ENCODE results near the gene MORN4. TPM values are rescaled to one million over a fixed set of nuclear protein-coding genes. Genes with fewer than 3 reads are reported as not detected.

MORN4 gene
- 4.3 TPM for polyA plus RNA-seq (2012; ENCODE audit: low read depth, missing spikeins)

DNA sequence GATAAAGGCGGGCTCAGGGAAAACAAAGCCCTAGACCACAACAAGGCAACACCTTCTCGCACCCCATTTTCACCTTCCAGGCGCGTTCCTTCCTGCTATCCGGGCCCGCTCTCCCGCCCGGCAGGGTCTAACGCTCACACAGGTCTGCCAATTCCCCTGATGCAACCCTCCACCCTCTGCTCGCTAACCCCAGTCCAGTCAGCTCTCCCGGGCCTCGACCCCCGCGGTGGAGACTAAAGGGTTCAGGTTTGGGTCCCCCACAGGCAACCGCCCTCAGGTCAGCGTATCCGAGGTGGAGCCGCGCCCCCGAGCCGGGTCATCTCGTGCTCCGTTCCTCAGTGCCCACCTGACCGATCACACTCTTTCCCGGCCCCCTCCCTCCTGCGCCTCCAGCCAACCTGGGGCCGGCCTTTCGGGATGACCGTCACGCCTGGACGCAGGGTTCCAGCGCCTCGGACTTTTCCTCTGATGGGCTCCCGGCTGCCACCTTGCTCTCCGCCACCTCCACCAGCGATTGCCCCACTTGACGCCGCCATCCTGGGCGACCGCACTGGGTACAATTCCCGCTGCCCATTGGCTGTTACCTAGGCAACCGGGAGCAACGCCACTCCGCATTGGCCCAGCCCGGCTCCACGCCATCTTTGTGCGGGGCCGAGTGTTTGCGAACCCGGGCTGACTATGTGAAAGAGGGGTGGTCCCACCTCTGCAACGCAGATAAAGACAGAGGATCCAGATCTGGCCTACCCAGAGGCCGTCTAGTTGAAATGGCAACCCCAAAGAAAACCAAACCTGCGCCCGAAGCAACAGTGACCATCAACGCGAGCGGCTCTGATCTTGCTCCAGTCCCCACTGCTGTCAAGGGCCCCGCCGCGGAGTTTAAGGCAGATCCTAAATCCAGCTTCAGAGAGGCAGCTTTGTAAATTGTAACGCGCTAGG is at the start of gene MORN4:
Gene MORN4, minus strand, starts transcription at position 552 of the 936 bp plus-strand sequence. CDS start 13,847 bp downstream, outside the sequence.
- FAIRE-seq (peak; percentile 85), DNase-seq (ENCODE audit: insufficient read length, low spot score) (peak; percentile 88)
- TF ChIP-seq TAF1 (IDR thresholded peaks at IDR 0.05; ENCODE audit: low read depth, low read length) (peak; percentile 51; the same call in 1 of the 2 replicates), POLR2A (IDR thresholded peaks at IDR 0.05; ENCODE audit: low read depth, low read length) (no peak)

GRCh38 chr10:97682042-97682441 is 48.7 kb upstream of the MORN4 start:
- TF ChIP-seq SPI1 (IDR thresholded peaks at IDR 0.05; ENCODE audit: low read depth, low read length) (no peak), PAX5 (IDR thresholded peaks at IDR 0.05; ENCODE audit: insufficient read depth, low read length, severe bottlenecking) (no peak), TAF1 (IDR thresholded peaks at IDR 0.05; ENCODE audit: low read depth, low read length) (no peak), POU2F2 (IDR thresholded peaks at IDR 0.05; ENCODE audit: low read depth, low read length) (no peak), POLR2AphosphoS5 (IDR thresholded peaks at IDR 0.05; ENCODE audit: low read depth, low read length) (no peak), POLR2A (IDR thresholded peaks at IDR 0.05; ENCODE audit: low read depth, low read length) (no peak)
- FAIRE-seq, result no peak
- DNase-seq (ENCODE audit: insufficient read length, low spot score), result no peak

DNA sequence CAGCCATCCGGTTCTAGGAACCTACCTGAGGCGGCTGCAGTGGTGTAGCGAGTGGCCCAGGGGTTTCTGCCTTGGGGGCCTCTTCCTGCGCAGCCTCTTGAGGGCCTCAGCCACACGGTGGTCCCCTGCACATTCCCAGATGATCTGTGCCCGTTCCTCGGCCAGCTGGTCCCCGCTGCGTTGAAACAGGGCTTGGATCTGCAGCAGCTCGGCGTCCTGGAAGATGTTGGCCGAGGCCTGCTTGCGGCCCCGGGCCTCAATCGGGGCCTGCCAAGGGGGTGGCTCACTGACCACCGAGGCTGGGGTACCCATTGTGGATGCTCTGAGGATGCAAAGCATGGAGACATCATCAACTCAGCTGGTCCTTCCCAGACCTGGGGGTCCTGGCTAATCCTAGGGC is 46.3 kb upstream of the MORN4 start:
- no peak for FAIRE-seq
- no peak for DNase-seq (ENCODE audit: insufficient read length, low spot score)
- TF ChIP-seq TAF1 (IDR thresholded peaks at IDR 0.05; ENCODE audit: low read depth, low read length) (no peak), PAX5 (IDR thresholded peaks at IDR 0.05; ENCODE audit: insufficient read depth, low read length, severe bottlenecking) (no peak), POLR2AphosphoS5 (IDR thresholded peaks at IDR 0.05; ENCODE audit: low read depth, low read length) (no peak), POU2F2 (IDR thresholded peaks at IDR 0.05; ENCODE audit: low read depth, low read length) (no peak), POLR2A (IDR thresholded peaks at IDR 0.05; ENCODE audit: low read depth, low read length) (no peak), SPI1 (IDR thresholded peaks at IDR 0.05; ENCODE audit: low read depth, low read length) (no peak)

DNA sequence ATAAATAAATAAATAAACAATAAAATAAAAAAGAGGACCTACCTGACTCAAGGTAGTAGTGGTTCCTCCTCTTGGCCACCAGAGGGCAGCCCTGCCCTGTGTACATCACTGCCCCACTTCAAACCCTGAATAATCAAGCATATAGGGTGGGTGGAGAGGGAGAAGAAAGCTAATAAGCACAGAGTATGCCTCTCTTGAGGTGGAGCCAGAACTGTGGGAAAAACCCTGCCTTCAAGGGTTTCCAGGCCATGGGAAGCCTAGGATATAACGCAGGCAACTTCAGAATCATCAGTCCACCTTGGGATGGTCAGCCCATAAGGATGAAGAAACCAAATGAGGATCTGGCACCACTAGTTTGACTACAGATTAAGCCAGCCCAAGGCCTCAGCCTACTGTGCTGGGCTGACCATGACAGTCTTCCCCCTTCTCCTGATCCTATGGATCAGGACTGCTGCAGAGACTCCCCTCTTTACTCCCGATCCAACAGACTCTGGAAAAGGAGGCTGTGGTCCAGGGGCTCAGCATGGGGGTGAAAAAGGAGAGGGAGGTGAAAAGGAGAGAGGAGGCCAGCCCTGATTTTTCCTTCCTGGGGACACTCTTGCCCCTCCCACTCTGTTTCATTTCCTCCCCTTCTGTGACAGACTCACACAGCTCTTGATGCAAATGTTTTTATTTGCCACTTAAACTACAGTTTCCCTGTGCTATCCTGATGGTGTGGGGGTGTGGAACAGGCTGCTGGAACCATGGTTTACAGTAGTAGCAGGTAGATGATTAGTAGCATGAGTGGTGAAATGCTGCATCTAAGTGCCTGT is 43.7 kb upstream of the MORN4 start:
- peak; percentile 69 for FAIRE-seq
- TF ChIP-seq PAX5 (IDR thresholded peaks at IDR 0.05; ENCODE audit: insufficient read depth, low read length, severe bottlenecking) (no peak), POU2F2 (IDR thresholded peaks at IDR 0.05; ENCODE audit: low read depth, low read length) (peak; percentile 52; the same call in 1 of the 2 replicates), SPI1 (IDR thresholded peaks at IDR 0.05; ENCODE audit: low read depth, low read length) (peak; percentile 73; the same call in 1 of the 2 replicates), POLR2A (IDR thresholded peaks at IDR 0.05; ENCODE audit: low read depth, low read length) (peak; percentile 23; the same call in 1 of the 2 replicates), POLR2AphosphoS5 (IDR thresholded peaks at IDR 0.05; ENCODE audit: low read depth, low read length) (no peak), TAF1 (IDR thresholded peaks at IDR 0.05; ENCODE audit: low read depth, low read length) (no peak)
- peak; percentile 66 for DNase-seq (ENCODE audit: insufficient read length, low spot score)

DNA sequence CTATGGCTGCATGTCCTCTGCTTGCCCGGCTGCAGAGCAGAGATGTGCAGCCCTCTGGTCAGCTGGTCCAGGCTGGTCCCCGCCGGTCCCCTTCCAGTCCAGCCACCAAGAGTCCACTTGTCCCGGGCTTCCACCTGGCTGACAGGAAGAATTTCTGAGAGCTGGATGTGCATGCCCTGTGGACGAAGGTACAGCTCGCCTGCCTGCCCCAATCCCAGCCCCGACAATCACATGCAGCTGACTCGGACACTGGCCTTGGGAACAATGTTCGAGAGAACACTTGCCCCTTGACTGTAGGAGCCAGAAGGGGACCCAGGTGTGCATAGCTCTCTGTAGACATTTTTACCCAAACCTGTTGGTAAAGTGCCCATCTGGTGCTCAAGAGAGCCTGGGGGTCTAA is 41.9 kb upstream of the MORN4 start:
- FAIRE-seq (no peak), DNase-seq (ENCODE audit: insufficient read length, low spot score) (no peak)
- TF ChIP-seq TAF1 (IDR thresholded peaks at IDR 0.05; ENCODE audit: low read depth, low read length), result no peak
- no peak for TF ChIP-seq PAX5 (IDR thresholded peaks at IDR 0.05; ENCODE audit: insufficient read depth, low read length, severe bottlenecking)
- TF ChIP-seq POLR2A (IDR thresholded peaks at IDR 0.05; ENCODE audit: low read depth, low read length), result no peak
- no peak for TF ChIP-seq POLR2AphosphoS5 (IDR thresholded peaks at IDR 0.05; ENCODE audit: low read depth, low read length)
- no peak for TF ChIP-seq POU2F2 (IDR thresholded peaks at IDR 0.05; ENCODE audit: low read depth, low read length)

DNA sequence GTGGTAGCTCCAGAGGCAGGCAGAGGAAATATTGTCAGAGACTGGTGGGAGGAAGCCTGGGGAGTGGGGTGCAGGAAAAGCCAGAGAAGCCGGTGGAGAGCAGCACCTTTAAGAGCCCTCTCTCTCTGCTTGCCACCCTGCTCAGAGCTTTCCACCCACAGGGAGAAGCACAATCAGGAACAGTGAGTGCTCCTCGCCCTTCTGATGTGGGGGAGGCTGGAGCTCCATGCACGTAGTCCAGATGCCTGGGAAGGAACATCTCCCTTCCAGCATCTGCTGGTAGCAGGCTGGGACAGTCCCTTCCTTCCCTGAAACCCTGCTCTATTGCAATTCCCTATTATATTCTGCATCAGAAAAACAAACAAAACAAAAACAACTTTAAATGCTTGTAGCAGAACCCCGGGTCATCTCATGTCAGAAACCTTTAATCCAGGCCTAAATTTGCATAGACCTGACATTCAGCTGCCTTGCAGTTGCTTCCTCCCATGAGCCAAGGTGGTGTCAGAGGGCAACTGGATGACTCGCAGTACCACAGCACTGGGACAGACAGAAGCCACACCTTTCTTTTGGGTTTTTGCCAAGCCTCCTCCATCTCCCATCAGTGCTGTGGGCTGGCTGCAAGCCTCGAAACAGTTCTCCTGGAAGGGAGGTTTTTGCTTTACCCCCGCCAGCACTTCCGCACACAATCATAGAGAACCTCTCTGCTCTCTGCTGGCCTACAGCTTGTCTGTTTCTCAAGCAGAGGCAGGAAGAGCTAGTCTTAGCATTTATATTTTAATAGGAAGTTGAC is 40.6 kb upstream of the MORN4 start:
- FAIRE-seq, result no peak
- no peak for DNase-seq (ENCODE audit: insufficient read length, low spot score)
- TF ChIP-seq TAF1 (IDR thresholded peaks at IDR 0.05; ENCODE audit: low read depth, low read length) (no peak), POLR2A (IDR thresholded peaks at IDR 0.05; ENCODE audit: low read depth, low read length) (no peak), POU2F2 (IDR thresholded peaks at IDR 0.05; ENCODE audit: low read depth, low read length) (no peak), PAX5 (IDR thresholded peaks at IDR 0.05; ENCODE audit: insufficient read depth, low read length, severe bottlenecking) (no peak), POLR2AphosphoS5 (IDR thresholded peaks at IDR 0.05; ENCODE audit: low read depth, low read length) (no peak), SPI1 (IDR thresholded peaks at IDR 0.05; ENCODE audit: low read depth, low read length) (no peak)

DNA sequence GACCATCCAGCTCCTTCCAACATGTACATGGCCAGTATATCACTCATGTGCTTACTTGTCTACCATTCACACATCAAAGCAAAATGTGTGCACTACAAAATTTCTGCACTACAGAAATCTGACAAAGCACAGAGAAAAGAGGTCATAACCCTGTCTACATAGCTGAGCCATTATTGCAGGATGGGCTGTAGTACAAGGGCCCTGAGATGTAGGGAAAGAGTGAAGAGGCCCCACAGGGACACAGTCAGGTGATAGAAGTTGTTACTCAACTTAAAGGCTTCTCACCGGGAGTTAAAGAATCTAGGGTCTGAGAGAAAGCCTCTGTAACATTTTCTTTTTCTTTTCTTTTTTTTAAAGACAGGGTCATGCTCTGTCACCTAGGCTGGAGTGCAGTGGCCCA is 36.3 kb upstream of the MORN4 start:
- no peak for TF ChIP-seq POLR2A (IDR thresholded peaks at IDR 0.05; ENCODE audit: low read depth, low read length)
- no peak for TF ChIP-seq POU2F2 (IDR thresholded peaks at IDR 0.05; ENCODE audit: low read depth, low read length)
- TF ChIP-seq POLR2AphosphoS5 (IDR thresholded peaks at IDR 0.05; ENCODE audit: low read depth, low read length), result no peak
- no peak for TF ChIP-seq PAX5 (IDR thresholded peaks at IDR 0.05; ENCODE audit: insufficient read depth, low read length, severe bottlenecking)
- no peak for TF ChIP-seq TAF1 (IDR thresholded peaks at IDR 0.05; ENCODE audit: low read depth, low read length)
- TF ChIP-seq SPI1 (IDR thresholded peaks at IDR 0.05; ENCODE audit: low read depth, low read length), result no peak
- DNase-seq (ENCODE audit: insufficient read length, low spot score), result no peak
- no peak for FAIRE-seq

DNA sequence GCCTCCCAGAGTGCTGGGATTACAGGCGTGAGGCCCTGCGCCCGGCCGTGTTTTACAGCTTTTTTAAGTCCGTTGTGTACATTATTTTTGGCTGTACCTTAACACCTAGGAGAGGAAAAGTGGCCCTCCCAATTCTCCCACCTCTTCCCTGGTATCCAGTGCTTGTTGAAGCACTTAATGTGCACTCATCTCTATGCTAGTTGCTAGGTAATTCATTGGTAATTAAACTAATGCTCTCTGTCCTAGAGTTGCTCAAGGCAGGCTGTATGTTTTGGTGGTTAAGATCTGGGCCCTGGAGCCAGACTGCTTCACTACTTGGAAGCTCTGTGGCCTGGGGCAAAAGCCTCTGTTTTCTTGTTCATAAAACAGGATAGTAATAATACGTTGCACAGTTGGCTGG is 34.2 kb upstream of the MORN4 start:
- FAIRE-seq, result no peak
- TF ChIP-seq SPI1 (IDR thresholded peaks at IDR 0.05; ENCODE audit: low read depth, low read length), result no peak
- TF ChIP-seq TAF1 (IDR thresholded peaks at IDR 0.05; ENCODE audit: low read depth, low read length), result no peak
- TF ChIP-seq POU2F2 (IDR thresholded peaks at IDR 0.05; ENCODE audit: low read depth, low read length), result no peak
- no peak for TF ChIP-seq PAX5 (IDR thresholded peaks at IDR 0.05; ENCODE audit: insufficient read depth, low read length, severe bottlenecking)
- no peak for TF ChIP-seq POLR2A (IDR thresholded peaks at IDR 0.05; ENCODE audit: low read depth, low read length)
- TF ChIP-seq POLR2AphosphoS5 (IDR thresholded peaks at IDR 0.05; ENCODE audit: low read depth, low read length), result no peak
- no peak for DNase-seq (ENCODE audit: insufficient read length, low spot score)
